A673 (cell line): ENCODE measurements around the gene TMEM218. TPM values are rescaled to one million over a fixed set of nuclear protein-coding genes. Genes with fewer than 3 reads are reported as not detected.

Experiments used
- BruUV-seq: library from RNA; stranded (reverse); fragments of 400-500 nt; replicated peaks from 2 replicates; lab custom pipeline; 2021; lab: Mats Ljungman, UMichigan
- CTCF ChIA-PET: fragments of 300-600 bp; sonication (Branson Sonifier 250); formaldehyde crosslinking; loops from one replicate; lab custom pipeline; 2022; ENCODE audit warnings: antibody characterized with exemption; lab: Charles Lee
- POLR2A ChIA-PET: fragments of 300-600 bp; sonication (Branson Sonifier 250); formaldehyde crosslinking; loops from one replicate; lab custom pipeline; 2022; ENCODE audit warnings: antibody characterized with exemption; ENCODE audit not compliant: low non-redundant PET; lab: Charles Lee
- DNase-seq: peaks from one replicate; pipeline ENCODE4 v3.0.0-alpha.2; 2015; ENCODE audit warnings: low spot score
- H3K27ac ChIP-seq: fragments of 200-600 bp; sonication (generic); 2 replicates; pipeline ENCODE4 v1.5.1; 2016; ENCODE audit warnings: mixed run types, low read depth, mild to moderate bottlenecking, mixed read lengths, antibody characterized with exemption, low read length; ENCODE audit not compliant: poor library complexity, severe bottlenecking
- H3K27me3 ChIP-seq: fragments of 200-600 bp; sonication (generic); replicated peaks from 2 replicates; pipeline ENCODE4 v1.6.1; 2017; ENCODE audit warnings: mixed run types, low read depth, mild to moderate bottlenecking, mixed read lengths, antibody characterized with exemption, low read length; ENCODE audit not compliant: insufficient read depth, poor library complexity
- H3K36me3 ChIP-seq: fragments of 200-600 bp; sonication (generic); 2 replicates; pipeline ENCODE4 v1.6.1; 2016; ENCODE audit warnings: mixed run types, mild to moderate bottlenecking, mixed read lengths, antibody characterized with exemption, low read length; ENCODE audit not compliant: insufficient read depth, poor library complexity, severe bottlenecking
- H3K4me1 ChIP-seq: fragments of 200-600 bp; sonication (generic); 2 replicates; pipeline ENCODE4 v1.6.1; 2017; ENCODE audit warnings: mixed run types, mild to moderate bottlenecking, mixed read lengths, antibody characterized with exemption, low read length; ENCODE audit not compliant: insufficient read depth, poor library complexity, severe bottlenecking
- H3K4me3 ChIP-seq: fragments of 200-600 bp; sonication (generic); 2 replicates; pipeline ENCODE4 v1.5.1; 2016; ENCODE audit warnings: low read depth, mixed run types, mild to moderate bottlenecking, mixed read lengths, low read length; ENCODE audit not compliant: poor library complexity, severe bottlenecking
- H3K9me3 ChIP-seq: fragments of 200-600 bp; sonication (generic); 2 replicates; pipeline ENCODE4 v1.6.1; 2016; ENCODE audit warnings: mixed run types, low read depth, mild to moderate bottlenecking, mixed read lengths, antibody characterized with exemption, low read length; ENCODE audit not compliant: poor library complexity, severe bottlenecking
- EZH2 ChIP-seq: fragments of 200-600 bp; sonication (generic); IDR thresholded peaks from 2 replicates; pipeline ENCODE4 v1.6.1; 2017; ENCODE audit warnings: borderline replicate concordance, low read depth, mild to moderate bottlenecking, mixed read lengths, antibody characterized with exemption, low read length; ENCODE audit not compliant: poor library complexity, severe bottlenecking
- intact Hi-C: fragments of 100-400 bp; cut with micrococcal nuclease; formaldehyde crosslinking; loops from one replicate; pipeline ENCODE4 v1.10.0; 2022; ENCODE audit not compliant: unreplicated experiment
- total RNA-seq: library from RNA; stranded (reverse); gene quantifications from 2 replicates; pipeline ENCODE4 v1.2.3, GENCODE V29; 2021
- TF ChIP-seq, protein P1 (sequence below): fragments of 300-800, 200-600 bp; sonication (generic); conservative IDR thresholded peaks from 2 replicates; pipeline ENCODE4 v1.5.1; 2017; ENCODE audit warnings: low read depth, mild to moderate bottlenecking, antibody characterized with exemption, low read length, moderate library complexity, mixed read lengths

Gene TMEM218
- total RNA-seq, 1 experiment from 2014 or later, result 28.8 TPM

DNA sequence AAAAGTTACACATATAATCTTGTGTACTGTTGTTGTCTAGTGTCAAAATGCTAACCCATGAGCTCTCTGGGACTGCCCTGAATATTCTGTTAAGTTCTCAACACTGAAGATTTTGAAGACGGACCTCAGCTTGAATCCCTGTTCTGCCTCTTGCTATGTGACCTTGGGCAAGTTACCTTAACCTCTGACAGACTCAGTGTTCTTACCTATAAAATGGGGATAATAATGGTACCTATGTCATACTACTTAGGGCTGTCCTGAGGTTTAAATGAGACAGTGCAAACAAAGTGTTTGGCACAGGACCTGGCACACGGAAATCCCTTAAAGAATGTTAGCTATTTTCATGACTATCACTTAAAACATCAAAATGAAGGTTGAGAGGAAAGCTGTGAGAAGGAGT is 11.3 kb downstream of the TMEM218 start:
- no peaks in the 10 kb centered on the region for H3K9me3 ChIP-seq
- ChIA-PET CTCF (interaction anchor here (0.7 kb wide), 1 partner anchor 10 kb away, joined by 3 read pairs; no protein-coding TSS in a partner anchor), POLR2A (no interaction called here)
- no peak overlapping the region for H3K27ac ChIP-seq
- DNase-seq, result no peak
- H3K4me1 ChIP-seq, result no peaks in the 10 kb centered on the region
- intact Hi-C loops, result no loop called here
- TF ChIP-seq EZH2, result no peak
- TF ChIP-seq, protein P1, sequence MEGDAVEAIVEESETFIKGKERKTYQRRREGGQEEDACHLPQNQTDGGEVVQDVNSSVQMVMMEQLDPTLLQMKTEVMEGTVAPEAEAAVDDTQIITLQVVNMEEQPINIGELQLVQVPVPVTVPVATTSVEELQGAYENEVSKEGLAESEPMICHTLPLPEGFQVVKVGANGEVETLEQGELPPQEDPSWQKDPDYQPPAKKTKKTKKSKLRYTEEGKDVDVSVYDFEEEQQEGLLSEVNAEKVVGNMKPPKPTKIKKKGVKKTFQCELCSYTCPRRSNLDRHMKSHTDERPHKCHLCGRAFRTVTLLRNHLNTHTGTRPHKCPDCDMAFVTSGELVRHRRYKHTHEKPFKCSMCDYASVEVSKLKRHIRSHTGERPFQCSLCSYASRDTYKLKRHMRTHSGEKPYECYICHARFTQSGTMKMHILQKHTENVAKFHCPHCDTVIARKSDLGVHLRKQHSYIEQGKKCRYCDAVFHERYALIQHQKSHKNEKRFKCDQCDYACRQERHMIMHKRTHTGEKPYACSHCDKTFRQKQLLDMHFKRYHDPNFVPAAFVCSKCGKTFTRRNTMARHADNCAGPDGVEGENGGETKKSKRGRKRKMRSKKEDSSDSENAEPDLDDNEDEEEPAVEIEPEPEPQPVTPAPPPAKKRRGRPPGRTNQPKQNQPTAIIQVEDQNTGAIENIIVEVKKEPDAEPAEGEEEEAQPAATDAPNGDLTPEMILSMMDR, result no peak
- H3K36me3 ChIP-seq, result peaks cover 18% of the 10 kb centered on the region
- H3K27me3 ChIP-seq, result no peaks in the 10 kb centered on the region
- no TSS peak for BruUV-seq
- H3K4me3 ChIP-seq, result no peak overlapping the region

DNA sequence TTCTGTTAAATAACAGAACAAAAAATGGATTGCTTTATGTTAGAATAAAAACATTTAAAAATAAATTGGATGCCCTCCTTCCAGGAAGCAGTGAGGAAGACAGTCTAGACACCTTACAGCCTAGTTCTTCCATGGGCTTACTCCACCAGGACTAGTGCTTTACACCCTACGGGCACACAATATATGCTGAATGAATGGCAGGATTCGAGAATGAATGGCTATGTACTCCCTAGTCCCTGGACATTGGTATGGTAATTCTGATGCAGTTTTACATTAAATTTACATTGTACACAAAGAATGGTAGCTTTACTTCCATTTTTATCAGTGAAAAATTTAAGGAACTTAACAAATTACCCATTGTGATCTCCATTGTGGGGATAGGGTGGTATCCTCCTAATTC is 16.7 kb downstream of the TMEM218 start:
- CTCF ChIA-PET, result no interaction called here
- Histone ChIP-seq H3K27ac (no peak overlapping the region), H3K27me3 (no peaks in the 10 kb centered on the region), H3K4me1 (no peaks in the 10 kb centered on the region), H3K9me3 (no peaks in the 10 kb centered on the region), H3K4me3 (no peak overlapping the region), H3K36me3 (peaks cover 5% of the 10 kb centered on the region)
- no peak for TF ChIP-seq EZH2
- TF ChIP-seq, protein P1, result no peak
- no TSS peak for BruUV-seq
- no peak for DNase-seq
- POLR2A ChIA-PET, result no interaction called here
- intact Hi-C loops, result loop anchor here (1.0 to 5.0 kb wide), 2 partner anchors 254 to 778 kb away; no protein-coding TSS in a partner anchor

DNA sequence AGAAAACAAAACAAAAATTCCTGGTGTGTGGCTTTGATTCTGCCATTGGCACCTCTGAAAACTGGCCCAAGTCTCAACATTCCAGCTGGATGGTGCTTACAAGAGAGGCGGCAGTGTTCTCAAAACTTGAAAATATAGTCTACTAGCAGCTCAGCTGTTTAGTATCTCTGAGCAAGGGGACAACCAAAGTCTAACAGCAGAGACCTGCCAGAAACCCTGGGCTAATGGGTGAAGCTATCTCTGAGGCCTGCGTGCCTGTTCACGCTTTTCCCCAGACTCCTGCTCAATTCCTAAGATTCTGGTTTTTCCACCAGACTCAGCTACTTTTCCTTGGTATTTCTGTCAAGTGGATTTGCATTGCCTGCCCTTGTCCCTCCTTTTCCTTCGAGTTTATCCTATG is 17.9 kb downstream of the TMEM218 start:
- ChIA-PET POLR2A (interaction anchor here (0.6 kb wide), 1 partner anchor 12 kb away, joined by 14 read pairs; no protein-coding TSS in a partner anchor), CTCF (no interaction called here)
- intact Hi-C loops, result loop anchor here (5.0 kb wide), 1 partner anchor 779 kb away; no protein-coding TSS in a partner anchor
- no peaks in the 10 kb centered on the region for H3K4me1 ChIP-seq
- H3K36me3 ChIP-seq, result peaks cover 5% of the 10 kb centered on the region
- H3K9me3 ChIP-seq, result no peaks in the 10 kb centered on the region
- H3K27ac ChIP-seq, result no peak overlapping the region
- H3K27me3 ChIP-seq, result no peaks in the 10 kb centered on the region
- no peak for DNase-seq
- TF ChIP-seq, protein P1, result no peak
- no peak for TF ChIP-seq EZH2
- no TSS peak for BruUV-seq
- H3K4me3 ChIP-seq, result no peak overlapping the region
